GM19099 (cell line): Measurements from ENCODE around the gene SCGB1C2.
"Not testable (repeated sequence)": the region's sequence is repeated elsewhere in the genome, so short reads cannot be mapped to it uniquely, and the experiment has no call there.

Source experiments
- POLR2A ChIP-seq: IDR thresholded peaks from 3 replicates; pipeline ENCODE4 v1.6.1; 2011; ENCODE audit warnings: low read depth; ENCODE audit not compliant: insufficient read length; ENCODE audit errors: extremely low read depth

SCGB1C2 gene

DNA sequence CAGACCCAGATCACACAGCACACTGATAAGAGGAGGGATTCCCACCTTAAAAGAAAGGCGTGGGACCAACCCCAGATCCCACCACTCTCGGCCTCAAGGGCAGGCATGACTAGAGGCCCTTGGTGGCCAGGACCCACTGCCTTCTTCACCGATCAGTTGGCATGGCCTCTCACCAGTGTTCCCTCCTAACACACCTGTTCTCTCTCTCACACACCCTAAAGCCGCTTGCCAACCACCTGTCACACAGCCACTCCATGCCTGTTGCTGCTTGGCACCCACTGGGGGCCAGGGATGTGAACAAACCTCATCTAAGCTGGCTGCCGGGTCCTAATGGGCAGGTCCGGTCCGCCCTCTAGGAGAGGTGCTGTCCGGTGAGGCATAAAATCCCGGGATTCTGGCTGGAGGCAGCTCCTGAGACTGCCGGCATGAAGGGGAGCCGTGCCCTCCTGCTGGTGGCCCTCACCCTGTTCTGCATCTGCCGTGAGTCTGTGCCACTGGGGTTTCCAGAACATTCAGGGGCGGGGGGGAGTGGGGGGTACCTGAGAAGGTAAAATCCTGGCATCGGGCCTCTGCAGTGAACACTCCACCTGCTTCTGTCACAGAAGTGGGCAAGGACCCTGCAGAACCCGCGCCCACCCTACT is at the start of gene SCGB1C2:
Gene SCGB1C2 (plus strand): TSS at position 404 of the 642 bp plus-strand sequence. CDS start 22 bp downstream, at position 426.
- not testable (repeated sequence) for TF ChIP-seq POLR2A

DNA sequence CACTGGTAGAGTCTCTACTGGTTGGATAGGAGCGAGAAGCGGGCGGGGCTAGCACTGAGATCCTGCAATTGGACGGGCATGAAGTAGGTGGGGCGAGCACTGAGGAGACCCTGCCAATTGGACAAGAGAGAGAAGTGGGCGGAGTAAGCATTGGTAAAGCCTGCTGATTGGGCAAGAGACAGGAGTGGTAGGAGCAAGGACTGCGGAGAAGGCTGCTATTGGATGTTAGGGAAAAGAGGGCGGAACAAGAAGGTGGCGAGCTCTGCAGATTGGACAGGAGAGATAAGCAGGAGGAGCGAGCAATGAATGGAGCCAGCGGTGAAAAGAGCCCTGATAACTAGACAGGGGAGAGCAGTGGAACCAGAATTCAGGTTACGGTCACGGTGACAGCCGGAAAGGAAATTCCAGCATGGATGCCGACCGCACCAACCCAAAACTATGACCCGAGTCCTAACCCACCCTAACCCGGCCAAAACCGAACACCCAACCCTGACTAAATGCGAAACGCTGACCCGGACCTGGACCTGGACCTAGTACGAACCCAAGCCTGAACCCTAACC is 4.8 kb downstream of the SCGB1C2 start:
- no peak for TF ChIP-seq POLR2A

DNA sequence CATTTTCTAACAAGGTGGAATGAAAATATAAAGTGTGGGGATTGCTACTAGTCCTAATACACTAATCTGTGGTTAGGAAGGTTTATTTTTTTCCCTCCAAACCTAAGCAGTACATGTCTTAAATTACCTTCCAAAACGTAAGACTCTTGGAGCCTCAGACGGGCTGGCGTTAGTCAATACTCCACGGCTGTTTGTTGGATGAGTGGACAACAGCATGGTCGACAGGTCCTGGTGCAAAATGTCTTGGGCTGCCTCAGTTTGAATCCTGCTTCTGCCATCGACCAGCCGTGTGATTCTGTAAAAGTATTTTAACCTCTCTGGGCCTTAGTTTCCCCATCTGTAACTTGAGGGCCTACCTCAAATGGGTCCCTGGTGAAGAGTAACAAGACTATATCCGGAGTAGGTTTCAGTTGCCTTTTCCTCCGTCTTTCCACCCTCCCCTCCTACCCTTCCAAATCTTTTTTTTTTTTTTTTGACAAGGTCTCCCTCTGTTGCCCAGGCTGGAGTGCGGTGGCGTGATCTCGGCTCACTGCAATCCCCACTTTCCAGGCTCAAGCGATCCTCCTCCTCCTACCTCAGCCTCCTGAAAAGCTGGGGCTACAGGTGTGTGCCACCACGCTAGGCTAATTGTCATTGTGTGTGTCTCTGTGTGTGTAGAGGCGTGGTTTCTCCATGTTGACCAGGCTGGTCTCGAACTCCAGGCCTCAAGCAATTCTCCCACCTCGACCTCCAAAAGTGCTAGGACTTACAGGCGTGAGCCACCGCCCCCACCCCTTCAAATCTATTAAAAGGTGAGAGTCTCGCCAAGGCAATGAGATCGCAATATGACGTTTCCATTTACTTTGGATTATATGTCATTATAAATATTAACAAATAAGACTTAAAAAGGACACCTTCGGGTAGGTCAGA is 5.8 kb downstream of the SCGB1C2 start:
- TF ChIP-seq POLR2A = no peak

DNA sequence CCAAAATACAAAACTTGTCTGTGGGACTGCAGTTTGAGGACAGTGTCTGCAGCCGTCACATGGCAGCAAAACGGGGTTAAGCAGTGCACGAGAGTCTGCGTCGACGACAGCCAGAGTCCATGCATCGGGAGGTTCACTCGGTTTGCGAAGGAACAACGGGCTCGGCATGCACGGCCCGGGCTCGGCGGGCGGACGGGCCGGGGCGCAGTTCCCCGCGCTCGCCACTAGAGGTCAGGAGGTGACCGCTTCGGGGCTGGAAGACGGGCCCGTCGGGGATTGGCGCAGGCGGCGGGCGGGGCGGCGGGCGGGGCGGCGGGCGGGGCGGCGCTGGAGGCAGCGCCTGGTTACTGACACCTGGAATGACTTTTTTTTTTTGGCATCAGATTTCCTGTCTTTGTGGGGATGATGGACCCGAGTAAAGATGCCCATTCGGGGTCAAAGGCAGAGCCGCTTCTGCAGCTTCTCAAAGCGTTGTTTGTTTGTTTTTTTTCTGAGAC is 6.5 kb downstream of the SCGB1C2 start:
- TF ChIP-seq POLR2A = no peak

DNA sequence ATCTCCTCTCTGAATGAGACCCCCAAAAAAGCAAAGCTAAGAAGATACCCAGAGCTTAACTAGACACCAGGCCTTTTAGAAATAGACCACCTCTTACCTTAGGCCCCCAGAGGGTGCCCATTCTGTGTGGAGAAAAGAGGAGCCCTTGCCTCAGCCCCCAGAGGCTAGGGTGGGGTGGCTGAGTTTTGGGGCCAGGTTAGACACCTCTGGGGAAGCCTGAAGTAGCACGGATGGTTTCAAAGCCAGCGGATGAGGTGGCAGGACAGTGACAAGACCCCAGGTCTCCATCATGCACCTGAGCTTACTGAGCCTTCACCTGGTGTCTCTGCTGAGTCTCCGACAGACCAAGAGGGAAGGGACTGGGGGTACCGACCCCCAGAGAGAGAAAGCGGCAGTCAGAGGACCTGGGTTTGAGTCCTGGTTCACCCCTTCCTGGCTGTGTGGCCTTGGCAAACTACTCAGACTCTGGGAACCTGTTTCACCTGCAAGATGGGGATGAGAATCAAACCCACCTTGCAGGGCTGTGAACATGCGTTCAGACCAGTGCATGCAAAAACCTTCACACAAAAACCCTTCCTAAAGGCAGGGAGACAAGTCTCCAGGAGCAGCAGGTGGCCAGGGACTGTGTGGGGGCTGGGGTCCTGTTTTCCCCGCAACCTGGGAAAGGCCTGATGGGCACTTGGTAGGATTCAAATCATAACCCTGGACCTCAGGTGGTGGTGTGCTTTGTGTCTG is 7.7 kb downstream of the SCGB1C2 start:
- no peak for TF ChIP-seq POLR2A

DNA sequence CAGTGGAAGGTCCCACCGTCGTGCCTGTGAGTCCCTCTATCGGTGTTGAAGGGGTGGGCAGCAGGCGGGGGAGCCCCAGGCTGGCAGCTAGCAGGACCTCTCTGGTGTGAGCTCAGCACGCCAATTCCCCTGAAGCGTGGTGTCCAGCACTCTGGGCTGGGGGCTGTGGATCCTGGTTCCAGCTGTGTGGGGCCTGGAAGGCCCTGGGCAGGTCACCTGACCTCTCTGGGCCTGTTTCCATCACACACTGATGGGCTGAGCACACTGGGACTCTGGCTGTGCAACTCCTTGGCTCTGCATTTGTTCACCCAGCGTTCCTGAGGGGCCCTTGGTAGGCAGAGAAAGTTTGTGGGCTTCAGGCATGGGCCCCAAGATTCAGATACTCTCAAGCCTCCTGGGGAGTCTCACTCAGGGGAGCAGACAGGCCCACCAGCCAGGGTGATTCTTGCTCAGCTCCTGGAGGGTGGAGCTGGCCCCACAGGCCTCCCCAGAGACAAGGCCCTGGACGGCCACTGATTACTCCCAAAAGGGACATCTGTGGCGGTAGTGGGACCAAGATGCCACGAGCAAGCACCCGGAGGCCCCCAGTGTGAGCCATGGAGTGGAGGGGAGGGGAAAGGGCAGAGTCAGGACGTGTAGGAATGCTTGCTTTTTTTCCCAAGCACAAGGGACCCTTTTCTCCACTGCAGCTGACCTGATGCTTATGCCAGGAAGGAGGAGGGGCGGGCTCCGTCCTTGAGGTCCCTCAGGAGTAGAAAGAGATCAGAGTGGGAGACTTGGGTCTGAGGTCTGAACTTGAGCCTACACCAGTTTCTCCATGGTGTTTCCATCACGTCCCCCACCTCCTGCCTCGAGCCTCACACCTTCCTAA is 8.5 kb downstream of the SCGB1C2 start:
- TF ChIP-seq POLR2A = no peak

DNA sequence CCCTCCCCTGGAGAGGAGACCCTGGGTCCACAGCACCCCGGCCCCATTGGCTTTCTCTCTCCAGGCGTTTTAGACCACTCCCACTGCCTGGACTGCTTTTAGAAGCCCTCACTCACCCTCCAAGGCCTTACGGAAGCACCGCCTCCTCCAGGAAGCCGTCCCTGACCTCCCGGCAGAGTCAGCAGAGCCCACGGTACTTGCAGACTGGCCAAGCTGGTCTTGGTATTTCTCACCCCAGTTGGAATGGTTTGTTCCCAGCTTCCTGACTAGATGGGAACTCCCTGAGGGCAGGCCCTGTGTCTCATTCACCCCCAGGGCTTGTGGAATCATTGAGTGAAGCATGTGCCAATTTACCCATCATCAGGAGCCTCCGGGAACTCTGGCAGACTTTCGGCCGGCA is 9.2 kb downstream of the SCGB1C2 start:
- TF ChIP-seq POLR2A = no peak

DNA sequence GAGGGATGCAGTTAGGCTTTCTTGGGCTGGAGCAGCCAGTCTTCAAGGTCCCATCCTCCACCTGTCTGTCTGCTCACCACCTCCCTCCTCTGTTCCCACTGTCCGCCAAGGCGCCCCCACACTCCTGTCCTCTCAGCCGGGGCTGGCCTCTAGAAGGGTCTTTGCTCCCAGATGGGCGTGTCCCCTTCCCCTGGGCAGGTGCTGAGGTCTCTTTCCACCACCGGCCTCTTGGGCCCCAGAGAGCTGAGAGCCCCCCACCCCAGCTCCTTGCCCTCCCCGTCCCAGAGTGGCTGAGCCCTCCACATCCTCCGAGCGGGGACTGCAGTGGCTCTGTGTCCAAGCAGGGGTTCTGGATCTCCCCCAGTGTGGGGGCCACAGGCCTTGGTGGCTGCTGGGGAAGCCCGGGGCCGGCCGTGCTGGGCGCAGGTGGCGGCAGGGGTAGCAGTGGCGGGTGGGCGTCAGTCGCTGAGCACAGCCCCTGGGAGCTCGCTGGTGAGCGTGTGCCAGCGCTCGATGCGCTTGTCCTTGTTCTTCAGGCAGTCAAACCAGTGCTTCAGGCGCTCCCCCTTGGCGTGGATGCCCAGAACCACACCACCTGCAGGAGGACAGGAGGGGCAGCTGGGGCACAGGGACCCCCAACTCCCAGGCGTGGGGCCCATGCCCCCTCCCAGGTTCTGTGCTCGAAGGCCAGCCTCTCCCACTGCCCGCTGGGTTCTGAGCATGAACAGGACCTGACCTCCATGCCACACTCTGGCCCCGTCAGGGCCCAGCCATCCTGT is 9.8 kb downstream of the SCGB1C2 start:
- TF ChIP-seq POLR2A = no peak

DNA sequence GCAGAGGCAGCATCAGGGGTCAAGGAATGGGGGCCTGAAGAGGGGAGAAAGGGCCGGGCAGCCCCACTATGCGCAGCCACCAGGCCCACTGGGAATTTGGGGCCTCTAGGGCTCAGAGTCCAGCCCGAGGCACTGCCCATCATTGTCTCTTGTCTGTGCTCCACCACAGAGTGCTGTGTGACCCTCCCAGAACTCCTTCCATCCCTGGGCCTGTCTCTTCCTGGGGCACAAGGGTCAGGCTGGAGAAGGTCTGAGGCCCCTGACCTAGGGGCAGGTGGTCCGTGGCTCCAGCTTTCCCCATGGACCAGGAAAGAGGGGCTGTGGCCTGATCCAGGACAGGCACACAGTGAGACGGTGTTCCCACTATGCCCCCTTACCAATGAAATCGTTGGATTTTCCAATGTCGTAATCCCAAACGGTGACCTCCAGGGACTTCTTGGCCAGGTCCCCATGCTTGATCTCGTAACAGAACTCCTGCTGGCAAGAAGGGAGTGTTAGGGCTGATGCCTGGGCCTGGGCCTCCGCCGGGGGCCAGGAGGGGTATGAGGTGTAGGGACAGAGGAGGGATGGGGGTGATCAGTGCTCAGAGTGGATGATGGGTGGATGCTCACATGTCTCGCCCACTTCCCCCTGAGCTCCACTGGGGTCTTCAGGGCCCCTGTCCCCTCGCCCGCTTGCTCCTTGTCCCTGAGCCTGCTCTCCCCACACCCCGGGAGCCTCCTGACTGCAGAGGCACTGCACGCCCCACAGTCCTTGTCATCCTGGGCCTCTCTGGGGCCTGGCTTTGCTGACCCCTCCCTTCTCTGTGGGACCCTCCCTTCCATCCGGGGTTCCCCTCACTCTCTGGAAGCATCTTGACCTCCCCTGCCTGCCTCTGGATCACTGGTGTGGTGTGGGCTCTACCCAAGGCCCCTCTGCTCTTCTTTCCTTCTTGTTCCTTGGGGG is 10.7 kb downstream of the SCGB1C2 start:
- no peak for TF ChIP-seq POLR2A

DNA sequence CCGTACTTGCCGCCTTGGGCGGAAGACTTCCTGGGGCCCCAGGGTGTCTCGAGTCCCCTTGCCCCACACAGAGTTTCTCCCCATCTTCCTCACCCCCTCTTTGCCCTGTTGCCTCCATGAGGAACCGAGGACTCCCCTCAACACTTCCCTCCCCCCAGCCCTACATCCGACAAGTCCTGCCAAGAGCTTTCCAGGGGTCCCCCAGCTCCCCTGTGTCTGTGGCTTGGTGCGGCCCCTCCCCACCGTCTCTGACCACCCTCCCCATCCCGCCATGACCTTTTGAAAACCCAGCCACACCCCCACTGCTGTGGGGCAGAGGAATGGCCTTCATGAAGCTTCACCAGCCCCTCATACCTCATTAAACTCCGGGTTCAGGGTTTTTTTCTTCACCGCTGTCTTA is 11.4 kb downstream of the SCGB1C2 start:
- no peak for TF ChIP-seq POLR2A

DNA sequence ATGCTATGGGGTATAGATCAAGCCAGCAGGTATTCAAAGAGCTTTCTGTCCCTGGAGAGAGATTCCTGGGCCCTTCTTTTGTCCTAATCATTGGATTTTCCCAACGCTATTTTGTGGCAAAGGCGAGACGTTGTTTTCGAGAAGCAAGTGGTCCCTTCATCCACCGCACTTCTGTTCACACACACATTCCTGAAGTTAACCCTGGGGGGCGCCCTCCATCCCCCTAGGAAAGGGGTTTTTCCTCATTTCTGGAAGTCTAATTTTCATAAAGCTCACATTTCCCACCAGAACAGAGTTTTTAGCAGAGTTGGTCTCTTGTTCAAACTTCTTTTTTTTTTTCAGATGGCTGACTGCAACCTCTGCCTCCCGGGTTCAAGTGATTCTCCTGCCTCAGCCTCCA is 11.9 kb downstream of the SCGB1C2 start:
- no peak for TF ChIP-seq POLR2A

DNA sequence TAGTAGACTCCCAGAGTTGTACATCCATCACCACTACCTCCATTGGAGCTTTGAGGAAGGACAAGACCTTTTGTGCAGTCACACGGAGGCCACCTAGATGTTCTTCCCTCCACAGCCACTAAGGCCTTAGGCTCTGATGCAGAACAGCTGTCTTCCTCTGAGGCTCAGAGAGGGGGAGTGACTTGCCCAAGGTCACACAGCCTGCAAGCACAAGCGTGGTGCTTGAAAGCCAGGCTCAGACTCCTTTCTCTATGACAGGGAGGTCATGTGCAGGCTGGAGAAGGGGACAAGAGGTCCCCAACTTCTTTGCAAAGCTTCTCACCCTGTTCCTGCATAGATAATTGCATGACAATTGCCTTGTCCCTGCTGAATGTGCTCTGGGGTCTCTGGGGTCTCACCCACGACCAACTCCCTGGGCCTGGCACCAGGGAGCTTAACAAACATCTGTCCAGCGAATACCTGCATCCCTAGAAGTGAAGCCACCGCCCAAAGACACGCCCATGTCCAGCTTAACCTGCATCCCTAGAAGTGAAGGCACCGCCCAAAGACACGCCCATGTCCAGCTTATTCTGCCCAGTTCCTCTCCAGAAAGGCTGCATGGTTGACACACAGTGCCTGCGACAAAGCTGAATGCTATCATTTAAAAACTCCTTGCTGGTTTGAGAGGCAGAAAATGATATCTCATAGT is 12.7 kb downstream of the SCGB1C2 start:
- TF ChIP-seq POLR2A = no peak
